Measurements from ENCODE around the gene UBXN7.

- TF ChIP-seq CTCF (IDR thresholded peaks at IDR 0.05) (no peak), CREB1 (CRISPR knock-in tag; IDR thresholded peaks at IDR 0.05) (no peak), ATF3 (CRISPR knock-in tag; conservative IDR thresholded peaks at IDR 0.05) (no peak), FOXP4 (CRISPR knock-in tag; IDR thresholded peaks at IDR 0.05) (no peak), USF1 (CRISPR knock-in tag; IDR thresholded peaks at IDR 0.05) (no peak), AFF4 (CRISPR knock-in tag; IDR thresholded peaks at IDR 0.05; ENCODE audit: borderline replicate concordance) (no peak)
Observed at GRCh38 chr3:196471551-196471950, 39.3 kb upstream of the UBXN7 start.
